Subcutaneous adipose tissue (tissue), 4 donors: ENCODE measurements around the gene PDE4A. TPM values are rescaled to one million over a fixed set of nuclear protein-coding genes. Genes with fewer than 3 reads are reported as not detected.

Experiments
- CTCF ChIP-seq: fragments of 450-650 bp; IDR thresholded peaks from one replicate; pipeline ENCODE4 v1.5.1; 2016; ENCODE audit warnings: low read depth, mild to moderate bottlenecking, control low read depth, antibody characterized with exemption, moderate library complexity
- total RNA-seq, 4 donors: library from RNA; depleted of rRNA; stranded (reverse); fragments of >200 nt; gene quantifications; one replicate each; pipeline ENCODE4 v1.1.0, GENCODE V29; 2016

The PDE4A gene
- total RNA-seq, 4 donors from 2014 or later: 14.3 to 26.6 (median 17.8) TPM

- TF ChIP-seq CTCF: no peak
Observed at GRCh38 chr19:10514211-10515145, 94.1 kb downstream of the PDE4A start.

- TF ChIP-seq CTCF: no peak
Observed at GRCh38 chr19:10516064-10516385, 95.7 kb downstream of the PDE4A start.

GRCh38 chr19:10516671-10517286, 96.4 kb downstream of the PDE4A start:
- no peak for TF ChIP-seq CTCF

- TF ChIP-seq CTCF: no peak
Observed at GRCh38 chr19:10517361-10517759, 97.0 kb downstream of the PDE4A start, which contains the start of gene S1PR5. TSS of gene S1PR5 (minus strand) at chr19:10517447. CDS start at chr19:10515011, 2,436 bp downstream.

- no peak for TF ChIP-seq CTCF
Observed at GRCh38 chr19:10517760-10518443, 97.6 kb downstream of the PDE4A start.

GRCh38 chr19:10518444-10519361, 98.4 kb downstream of the PDE4A start:
- no peak for TF ChIP-seq CTCF

Other genes starting within 250 kb of the PDE4A start
- 10 to 100 TPM; 25.5 to 60.7 (median 41.5) TPM for gene DNMT1, start 225.6 kb upstream of the PDE4A start, total RNA-seq
- 10 to 100 TPM in 1 of 4 donors, 1 to 10 TPM in 3; 7.7 to 10.1 (median 9.1) TPM for gene S1PR2, start 189.2 kb upstream of the PDE4A start, total RNA-seq
- 10 to 100 TPM; 30.6 to 60.8 (median 31.0) TPM for gene MRPL4, start 168.3 kb upstream of the PDE4A start, total RNA-seq
- 10 to 100 TPM; 11.4 to 43.4 (median 31.9) TPM for gene ICAM1, start 149.4 kb upstream of the PDE4A start, total RNA-seq
- gene ICAM4, start 133.6 kb upstream of the PDE4A start, total RNA-seq: 1 to 10 TPM in 2 of 4 donors, not detected in 2; 1.1 to 2.4 TPM
- under 1 TPM; 0.16 to 0.68 (median 0.52) TPM for gene ICAM5, start 130.6 kb upstream of the PDE4A start, total RNA-seq
- 1 to 10 TPM in 3 of 4 donors, under 1 TPM in 1; 0.49 to 5.8 (median 2.2) TPM for gene ZGLP1, start 110.7 kb upstream of the PDE4A start, total RNA-seq
- 10 to 100 TPM in 2 of 4 donors, 1 to 10 TPM in 2; 7.3 to 17.2 (median 9.1) TPM for gene FDX2, start 104.5 kb upstream of the PDE4A start, total RNA-seq
- 10 to 100 TPM in 1 of 4 donors, 1 to 10 TPM in 3; 5.9 to 22.4 (median 8.2) TPM for gene RAVER1, start 87.0 kb upstream of the PDE4A start, total RNA-seq
- 10 to 100 TPM in 1 of 4 donors, 1 to 10 TPM in 3; 4.9 to 17.3 (median 9.2) TPM for gene ICAM3, start 80.9 kb upstream of the PDE4A start, total RNA-seq
- gene TYK2, start 40.0 kb upstream of the PDE4A start, total RNA-seq: 10 to 100 TPM; 59.2 to 94.4 (median 75.9) TPM
- 100 to 1,000 TPM in 2 of 4 donors, 10 to 100 TPM in 2; 85.3 to 181 (median 119) TPM for gene CDC37, start 17.0 kb upstream of the PDE4A start, total RNA-seq
- gene KEAP1, start 82.8 kb downstream of the PDE4A start, total RNA-seq: 10 to 100 TPM; 36.2 to 55.9 (median 48.0) TPM
- gene S1PR5, start 96.9 kb downstream of the PDE4A start, total RNA-seq: under 1 TPM in 2 of 4 donors, not detected in 2; 0.17 to 0.65 TPM
- gene ATG4D, start 123.4 kb downstream of the PDE4A start, total RNA-seq: 10 to 100 TPM in 1 of 4 donors, 1 to 10 TPM in 3; 5.2 to 20.7 (median 6.9) TPM
- gene KRI1, start 145.5 kb downstream of the PDE4A start, total RNA-seq: 10 to 100 TPM; 10.4 to 17.4 (median 12.4) TPM
- 10 to 100 TPM in 2 of 4 donors, 1 to 10 TPM in 2; 5.1 to 18.9 (median 8.4) TPM for gene CDKN2D, start 148.4 kb downstream of the PDE4A start, total RNA-seq
- under 1 TPM in 1 of 4 donors, not detected in 3; 0.51 TPM for gene AP1M2, start 166.8 kb downstream of the PDE4A start, total RNA-seq
- 100 to 1,000 TPM in 1 of 4 donors, 10 to 100 TPM in 3; 52.0 to 112 (median 56.9) TPM for gene SLC44A2, start 205.0 kb downstream of the PDE4A start, total RNA-seq
- 100 to 1,000 TPM in 1 of 4 donors, 10 to 100 TPM in 3; 56.8 to 103 (median 77.7) TPM for gene ILF3, start 233.8 kb downstream of the PDE4A start, total RNA-seq